GM12891 (cell line): ENCODE data around the gene RGS10.

ENCODE experiments used
- POLR2A ChIP-seq: IDR thresholded peaks from 2 replicates; pipeline ENCODE4 v1.6.1; 2011; ENCODE audit warnings: low read depth, low read length, control low read depth
- POLR2AphosphoS5 ChIP-seq: IDR thresholded peaks from 2 replicates; pipeline ENCODE4 v1.6.1; 2011; ENCODE audit warnings: low read depth, low read length, control low read depth
- POU2F2 ChIP-seq: IDR thresholded peaks from 2 replicates; pipeline ENCODE4 v1.6.1; 2011; ENCODE audit warnings: low read depth, mild to moderate bottlenecking, control low read depth, low read length, moderate library complexity
- SPI1 ChIP-seq: IDR thresholded peaks from 2 replicates; pipeline ENCODE4 v1.6.1; 2011; ENCODE audit warnings: low read depth, low read length, control low read depth
- TAF1 ChIP-seq: IDR thresholded peaks from 2 replicates; pipeline ENCODE4 v1.6.1; 2011; ENCODE audit warnings: low read depth, low read length, control low read depth

DNA sequence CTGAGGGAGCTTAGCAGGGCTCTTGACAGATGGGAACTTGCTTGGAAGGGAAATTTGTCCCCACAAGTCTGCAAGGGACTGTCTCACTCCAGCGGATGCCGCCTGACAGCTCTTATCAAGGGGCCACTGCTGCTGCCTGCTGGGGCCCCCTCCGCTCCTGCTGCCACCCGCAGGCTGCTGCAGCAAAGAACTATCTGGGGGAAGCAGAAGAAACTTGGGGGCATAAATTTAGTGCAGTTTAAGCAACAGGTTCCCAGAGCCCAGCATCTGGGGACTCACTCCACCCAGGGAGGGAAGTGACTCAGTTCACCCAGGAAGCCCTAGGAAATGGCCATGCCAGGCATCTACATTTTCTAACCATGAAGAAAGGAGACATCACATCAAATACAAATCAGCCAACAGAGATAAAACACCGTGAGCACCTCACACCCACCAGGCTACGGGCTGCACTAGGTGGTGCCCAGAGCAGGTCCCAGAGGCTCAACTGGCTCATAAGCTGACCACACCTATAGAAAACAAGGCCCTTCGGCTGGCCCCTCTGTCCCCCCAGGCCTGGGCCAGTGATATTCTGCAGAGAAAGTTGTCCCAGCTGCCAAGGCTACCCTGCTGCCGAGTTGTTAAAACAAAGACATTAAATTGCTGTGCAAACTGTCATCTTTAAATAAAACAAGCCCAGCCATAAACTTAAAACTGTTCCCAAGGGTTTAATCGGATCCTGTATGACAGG is 3.7 kb downstream of the RGS10 start:
- no peak for TF ChIP-seq SPI1
- TF ChIP-seq TAF1 = no peak
- TF ChIP-seq POLR2AphosphoS5 = no peak
- no peak for TF ChIP-seq POLR2A
- TF ChIP-seq POU2F2 = no peak
